GM19455 (cell line): Measurements from ENCODE around the gene ECHDC3.
"Not testable (repeated sequence)": the region's sequence is repeated elsewhere in the genome, so short reads cannot be mapped to it uniquely, and the experiment has no call there.

Experiments used
- ATAC-seq: cut with Tn5 transposase; IDR thresholded peaks from one replicate; pipeline ENCODE4 v1.9.1; 2021; ENCODE audit not compliant: unreplicated experiment

ECHDC3 gene

GRCh38 chr10:11742009-11742778 lies at the start of gene ECHDC3:
ECHDC3 (plus strand) TSS chr10:11742382; CDS start chr10:11742577, 195 bp downstream.
- peak; percentile 76 for ATAC-seq

GRCh38 chr10:11693376-11693775 lies 48.8 kb upstream of the ECHDC3 start:
- ATAC-seq, result no peak

GRCh38 chr10:11695779-11696178 lies 46.4 kb upstream of the ECHDC3 start:
- no peak for ATAC-seq

- no peak for ATAC-seq
Observed at GRCh38 chr10:11697718-11698527, 44.3 kb upstream of the ECHDC3 start.

GRCh38 chr10:11698691-11699549 lies 43.3 kb upstream of the ECHDC3 start:
- ATAC-seq, result peak; percentile 89

- no peak for ATAC-seq
Observed at GRCh38 chr10:11699550-11700097, 42.6 kb upstream of the ECHDC3 start.

- no peak for ATAC-seq
Observed at GRCh38 chr10:11700539-11700938, 41.6 kb upstream of the ECHDC3 start.

- no peak for ATAC-seq
Observed at GRCh38 chr10:11701451-11702095, 40.6 kb upstream of the ECHDC3 start.

- no peak for ATAC-seq
Observed at GRCh38 chr10:11702264-11702663, 39.9 kb upstream of the ECHDC3 start.

- ATAC-seq, result no peak
Observed at GRCh38 chr10:11704092-11704491, 38.1 kb upstream of the ECHDC3 start.

GRCh38 chr10:11705722-11706121 lies 36.5 kb upstream of the ECHDC3 start:
- ATAC-seq, result no peak

- ATAC-seq, result no peak
Observed at GRCh38 chr10:11706895-11707567, 35.2 kb upstream of the ECHDC3 start.

GRCh38 chr10:11707624-11708350 lies 34.4 kb upstream of the ECHDC3 start:
- no peak for ATAC-seq

GRCh38 chr10:11708801-11709200 lies 33.4 kb upstream of the ECHDC3 start:
- not testable (repeated sequence) for ATAC-seq

- no peak for ATAC-seq
Observed at GRCh38 chr10:11712744-11713143, 29.4 kb upstream of the ECHDC3 start.

- ATAC-seq, result no peak
Observed at GRCh38 chr10:11713186-11713743, 28.9 kb upstream of the ECHDC3 start.

GRCh38 chr10:11713963-11714362 lies 28.2 kb upstream of the ECHDC3 start:
- ATAC-seq, result no peak

- ATAC-seq, result no peak
Observed at GRCh38 chr10:11714750-11715365, 27.3 kb upstream of the ECHDC3 start.
